Measurements from ENCODE around the gene DCN. TPM values are rescaled to one million over a fixed set of nuclear protein-coding genes. Genes with fewer than 3 reads are reported as not detected.

Gene DCN
- total RNA-seq, 1 donor from 2014 or later = 748 TPM

DNA sequence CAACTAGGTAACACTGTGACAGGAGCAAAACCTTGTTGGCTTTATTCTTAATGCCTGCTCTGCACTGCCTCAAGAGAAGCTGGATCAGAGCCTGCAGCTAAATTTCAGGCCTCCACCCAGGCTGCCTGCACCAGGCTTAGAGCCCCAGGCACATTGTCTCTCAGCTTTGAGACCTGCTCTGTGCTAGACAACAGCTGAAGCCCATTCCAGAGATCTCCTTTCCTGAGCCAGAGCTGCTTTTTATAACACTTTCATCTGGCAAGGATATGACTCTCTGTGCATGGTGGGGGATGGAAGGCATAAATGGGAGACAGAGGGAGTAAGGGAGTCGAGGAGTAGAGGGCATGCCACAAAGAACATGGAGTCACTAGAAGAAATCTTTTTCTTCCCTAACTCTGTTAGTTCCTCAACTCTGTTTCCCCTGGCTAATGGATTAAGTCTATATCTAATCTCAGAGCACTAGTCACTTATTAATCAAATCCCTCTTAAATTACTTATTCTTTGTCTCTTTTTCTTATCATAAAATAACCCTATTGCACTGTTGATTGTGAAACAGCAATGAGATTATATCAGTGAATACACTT is 44.2 kb downstream of the DCN start:
- DNase-seq (ENCODE audit: low read depth) = no peak

DNA sequence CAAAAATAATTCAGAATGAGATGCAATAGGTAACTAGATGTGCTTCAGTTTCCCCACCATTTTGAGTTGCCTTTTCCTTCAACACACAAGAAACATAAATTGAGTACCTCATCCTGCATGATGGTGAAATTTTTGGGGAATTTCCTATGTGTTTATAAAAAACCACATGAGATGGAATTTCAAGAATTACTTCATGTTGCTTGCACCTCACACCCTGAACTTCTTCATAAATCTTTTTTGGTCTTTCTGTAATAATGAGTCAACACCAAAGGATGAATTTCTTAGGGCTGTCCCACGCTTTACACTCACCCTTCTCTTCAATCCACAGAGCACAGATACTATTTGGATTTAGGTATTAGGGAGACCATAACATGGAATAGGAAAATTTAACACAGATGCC is 48.7 kb downstream of the DCN start:
- DNase-seq (ENCODE audit: low read depth) = peak; percentile 32

GRCh38 chr12:91129662-91130362 is 52.8 kb downstream of the DCN start:
- no peak for DNase-seq (ENCODE audit: low read depth)

GRCh38 chr12:91127751-91128150 is 54.9 kb downstream of the DCN start:
- DNase-seq (ENCODE audit: low read depth) = peak; percentile 82

DNA sequence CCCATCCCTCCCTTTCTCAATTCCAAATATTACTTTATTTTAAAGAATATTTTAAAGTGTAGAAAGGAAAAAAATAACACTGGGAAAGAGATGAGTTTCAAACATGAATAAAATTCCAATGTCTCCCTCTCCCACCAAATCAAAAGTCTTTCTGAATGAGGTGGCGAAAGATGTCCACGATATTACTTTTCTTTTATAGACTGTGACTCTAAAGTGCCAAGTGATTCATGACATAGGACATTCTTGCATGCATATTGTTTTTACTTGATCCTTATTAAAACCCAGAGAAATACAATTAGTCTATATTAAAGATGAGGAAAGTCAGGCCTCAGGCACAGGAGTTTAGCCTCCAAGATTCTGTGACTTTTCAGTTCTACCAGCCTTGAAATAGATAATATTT is 55.3 kb downstream of the DCN start:
- DNase-seq (ENCODE audit: low read depth) = no peak

DNA sequence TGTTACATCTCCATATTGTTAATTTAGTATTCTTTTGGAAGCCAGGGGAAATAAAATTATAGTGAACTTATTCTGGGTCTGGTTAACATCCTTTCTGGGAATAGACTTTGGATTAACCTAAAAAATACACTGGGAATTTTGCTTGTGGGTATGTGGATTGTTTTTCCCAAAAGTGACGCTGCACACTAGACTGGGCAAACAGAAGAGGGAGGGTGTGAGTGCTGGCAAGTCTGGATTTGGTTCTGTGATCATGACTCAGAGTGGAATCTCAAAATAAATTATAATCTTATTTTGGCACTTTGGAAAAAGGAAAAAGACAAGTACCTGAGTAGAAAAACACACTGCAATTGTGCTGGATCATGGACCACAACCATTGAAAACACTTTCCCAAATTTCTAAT is 56.1 kb downstream of the DCN start:
- peak; percentile 41 for DNase-seq (ENCODE audit: low read depth)

DNA sequence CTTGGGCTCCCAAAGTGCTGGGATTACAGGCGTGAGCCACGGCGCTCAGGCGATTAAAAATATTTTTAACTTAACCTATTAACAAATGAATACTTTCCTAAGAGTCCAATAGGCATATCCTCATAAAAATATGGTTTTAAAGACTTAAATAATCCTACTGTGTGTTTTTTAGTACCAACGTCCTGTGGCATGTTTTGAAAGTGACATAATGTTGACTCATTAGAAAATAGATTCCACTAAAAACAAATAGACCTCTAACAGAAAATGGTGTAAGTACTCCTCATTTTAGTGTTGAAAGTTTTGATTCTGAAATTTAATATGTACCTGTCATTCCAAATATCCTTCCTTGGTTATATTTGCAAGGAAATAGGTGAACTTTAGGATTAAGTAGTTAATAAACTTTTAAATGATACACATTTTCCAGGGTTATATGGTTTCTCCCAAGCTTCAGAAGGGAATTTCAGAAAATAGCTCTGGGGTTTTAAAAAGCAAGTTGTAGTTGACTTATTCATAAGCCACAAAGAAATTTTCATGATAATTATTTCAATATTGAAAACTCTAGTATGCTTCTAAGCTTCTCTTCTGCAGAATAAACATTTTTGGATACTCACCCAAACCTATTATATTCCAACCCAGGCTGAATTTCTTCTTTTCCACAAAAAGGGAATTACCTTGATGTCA is 59.2 kb downstream of the DCN start:
- no peak for DNase-seq (ENCODE audit: low read depth)

GRCh38 chr12:91120781-91121180 is 61.8 kb downstream of the DCN start:
- no peak for DNase-seq (ENCODE audit: low read depth)

DNA sequence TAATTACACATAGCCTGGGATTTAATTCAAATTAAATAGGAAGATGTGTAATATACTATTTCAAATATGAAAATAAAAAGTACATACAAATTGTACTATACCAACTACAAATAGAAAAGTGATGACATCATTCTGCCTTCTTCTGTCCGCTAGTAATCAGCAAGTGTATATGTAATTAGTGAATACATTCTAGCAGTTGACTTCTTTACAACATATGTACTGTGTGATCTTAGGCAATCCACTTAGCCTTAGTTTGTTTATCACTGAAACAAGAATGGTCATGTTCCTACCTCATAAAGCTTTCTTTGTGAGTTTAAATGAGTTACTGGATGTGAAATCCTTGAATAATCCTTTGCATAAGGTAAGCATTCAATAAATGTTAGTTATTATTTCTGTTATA is 63.5 kb downstream of the DCN start:
- no peak for DNase-seq (ENCODE audit: low read depth)

GRCh38 chr12:91113621-91114020 is 69.0 kb downstream of the DCN start:
- peak; percentile 69 for DNase-seq (ENCODE audit: low read depth)

DNA sequence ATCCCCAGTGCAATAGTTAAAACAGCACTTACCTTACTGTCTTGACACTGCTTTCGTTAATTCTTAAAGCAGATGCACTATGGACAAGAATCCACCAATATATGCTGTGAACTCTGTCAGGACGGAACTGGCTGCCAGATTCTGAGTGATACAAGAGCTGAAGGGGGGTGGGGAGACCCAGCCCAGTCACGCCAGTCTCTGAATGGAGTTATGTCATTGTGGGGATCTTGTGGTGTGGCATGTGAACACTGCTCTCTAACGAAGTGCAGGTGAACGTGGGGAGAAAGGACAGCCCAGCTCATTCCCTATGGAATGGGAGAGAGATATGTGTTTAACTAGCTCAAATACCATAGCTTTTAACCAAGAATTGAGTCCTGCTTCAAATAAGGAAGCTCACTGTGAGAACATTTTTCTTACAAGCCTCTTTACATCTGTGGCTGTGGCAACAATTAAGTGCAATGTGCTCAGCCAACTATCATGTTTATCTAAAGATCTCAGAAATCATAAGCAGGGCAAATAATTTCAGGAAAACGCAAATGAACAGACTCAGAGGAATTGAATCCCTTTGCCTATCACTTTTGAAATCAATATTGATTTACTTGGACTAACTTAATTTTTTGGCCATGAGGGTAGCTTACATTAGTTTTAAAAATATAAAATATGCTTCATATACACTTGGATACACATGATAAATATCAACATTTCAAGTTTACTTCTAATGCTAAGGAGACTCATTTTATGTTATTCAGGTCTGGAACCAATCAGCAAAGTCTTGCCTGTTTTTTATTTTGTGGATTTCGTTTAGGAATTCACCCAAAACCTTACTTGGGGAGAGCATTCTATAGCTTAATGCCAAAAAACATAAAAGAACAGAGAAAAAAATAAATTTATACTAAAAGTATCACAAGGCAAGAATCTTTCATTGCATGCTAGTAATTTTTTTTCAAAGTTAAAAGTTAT is 71.0 kb downstream of the DCN start, which contains the start of gene LUM:
TSS of gene LUM (minus strand) at position 129 of the 960 bp plus-strand sequence. CDS start 2,515 bp downstream, outside the sequence.
- peak; percentile 57 for DNase-seq (ENCODE audit: low read depth)

- no peak for DNase-seq (ENCODE audit: low read depth)
These were observed 72.2 kb downstream of the DCN start for GRCh38 chr12:91110311-91110924.

GRCh38 chr12:91109581-91110310 is 72.9 kb downstream of the DCN start:
- DNase-seq (ENCODE audit: low read depth) = no peak

- DNase-seq (ENCODE audit: low read depth) = peak; percentile 76
These were observed 73.5 kb downstream of the DCN start for GRCh38 chr12:91109148-91109564.

DNA sequence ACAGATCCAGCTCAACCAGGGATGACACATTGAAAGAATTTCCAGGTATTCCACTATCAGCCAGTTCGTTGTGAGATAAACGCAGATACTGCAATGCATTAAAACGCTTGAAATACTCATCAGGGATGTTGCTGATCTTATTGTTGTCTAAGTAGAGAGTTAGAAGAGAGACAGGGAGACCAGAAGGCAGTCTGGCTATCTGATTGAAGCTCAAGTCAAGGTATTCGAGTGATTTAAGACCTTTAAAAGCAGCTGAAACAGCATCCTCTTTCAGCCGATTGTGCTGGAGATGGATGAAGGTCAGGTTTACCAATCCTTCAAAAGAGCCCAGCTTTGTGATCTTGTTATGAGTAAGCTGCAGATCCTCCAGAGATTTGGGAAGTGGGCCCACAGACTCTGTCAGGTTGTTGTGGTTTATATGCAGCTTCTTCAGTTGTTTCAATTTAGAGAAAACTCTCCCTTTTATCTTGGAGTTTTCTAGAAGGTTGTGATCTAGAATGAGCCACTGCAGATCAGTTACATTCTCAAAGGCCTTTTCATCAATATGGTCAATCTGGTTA is 74.3 kb downstream of the DCN start:
- no peak for DNase-seq (ENCODE audit: low read depth)

GRCh38 chr12:91106283-91106682 is 76.3 kb downstream of the DCN start:
- DNase-seq (ENCODE audit: low read depth) = no peak

DNA sequence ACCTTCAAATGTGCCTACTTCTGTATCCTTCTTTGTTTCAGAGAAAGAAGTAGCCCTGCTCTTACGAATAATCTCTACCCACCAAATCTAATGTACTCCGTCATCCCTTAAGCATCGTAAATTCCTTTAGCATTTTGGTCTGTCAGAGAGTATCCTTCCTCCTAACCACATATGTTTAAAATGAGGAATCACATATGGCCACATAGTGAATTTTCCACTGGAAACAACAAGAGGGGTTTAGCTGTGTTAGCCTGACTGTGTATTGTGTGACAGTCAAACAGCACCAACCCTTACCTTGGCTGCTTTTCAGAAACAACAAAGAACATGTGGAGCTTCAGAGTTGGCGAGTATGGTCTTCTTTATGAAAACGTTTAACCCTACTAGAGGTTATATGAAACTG is 76.8 kb downstream of the DCN start:
- no peak for DNase-seq (ENCODE audit: low read depth)

DNA sequence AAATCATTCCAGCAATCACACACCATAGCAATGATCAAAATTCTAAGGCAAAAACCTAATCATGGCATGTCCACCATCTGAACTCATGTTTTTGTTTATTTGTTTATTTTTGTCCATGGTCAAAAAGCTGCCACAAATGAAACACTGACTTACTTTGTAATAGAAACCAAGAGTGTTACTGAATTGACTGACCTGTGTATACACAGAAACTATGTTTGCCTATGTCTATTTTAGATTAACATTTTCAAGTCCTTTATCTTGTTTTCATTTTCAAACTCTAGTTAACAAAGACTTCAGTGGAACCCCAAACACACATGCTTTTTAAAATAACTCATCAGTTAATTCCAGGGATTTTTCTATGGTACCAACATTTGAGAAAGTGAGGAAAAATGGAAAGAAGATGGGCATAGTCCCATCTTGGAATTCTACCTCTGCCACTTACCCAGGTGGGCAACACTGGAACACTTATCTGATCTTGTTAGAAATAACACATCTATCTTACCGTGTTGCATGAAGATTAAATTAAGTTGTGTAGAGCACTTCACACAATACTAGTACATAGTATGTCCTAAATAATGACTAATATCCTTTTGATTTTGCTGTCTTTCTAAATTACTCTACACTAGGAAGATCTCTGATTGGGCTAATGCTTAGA is 77.7 kb downstream of the DCN start:
- DNase-seq (ENCODE audit: low read depth) = peak; percentile 38

- DNase-seq (ENCODE audit: low read depth) = no peak
These were observed 79.0 kb downstream of the DCN start for GRCh38 chr12:91103624-91104023.

- no peak for DNase-seq (ENCODE audit: low read depth)
These were observed 79.5 kb downstream of the DCN start for GRCh38 chr12:91103101-91103500.
